IPS-18c (cell line): Measurements from ENCODE around the gene NDUFS8.

ENCODE experiments used
- H3K4me3 ChIP-seq: 2 replicates; pipeline ENCODE4 v1.7.0; 2013; ENCODE audit warnings: low read depth, mild to moderate bottlenecking, low read length, moderate library complexity; ENCODE audit not compliant: insufficient read depth
- H3K9me3 ChIP-seq: one replicate; pipeline ENCODE4 v1.6.1; 2013; ENCODE audit warnings: mild to moderate bottlenecking, low read length, moderate library complexity; ENCODE audit not compliant: control insufficient read depth, insufficient read depth

NDUFS8 gene

DNA sequence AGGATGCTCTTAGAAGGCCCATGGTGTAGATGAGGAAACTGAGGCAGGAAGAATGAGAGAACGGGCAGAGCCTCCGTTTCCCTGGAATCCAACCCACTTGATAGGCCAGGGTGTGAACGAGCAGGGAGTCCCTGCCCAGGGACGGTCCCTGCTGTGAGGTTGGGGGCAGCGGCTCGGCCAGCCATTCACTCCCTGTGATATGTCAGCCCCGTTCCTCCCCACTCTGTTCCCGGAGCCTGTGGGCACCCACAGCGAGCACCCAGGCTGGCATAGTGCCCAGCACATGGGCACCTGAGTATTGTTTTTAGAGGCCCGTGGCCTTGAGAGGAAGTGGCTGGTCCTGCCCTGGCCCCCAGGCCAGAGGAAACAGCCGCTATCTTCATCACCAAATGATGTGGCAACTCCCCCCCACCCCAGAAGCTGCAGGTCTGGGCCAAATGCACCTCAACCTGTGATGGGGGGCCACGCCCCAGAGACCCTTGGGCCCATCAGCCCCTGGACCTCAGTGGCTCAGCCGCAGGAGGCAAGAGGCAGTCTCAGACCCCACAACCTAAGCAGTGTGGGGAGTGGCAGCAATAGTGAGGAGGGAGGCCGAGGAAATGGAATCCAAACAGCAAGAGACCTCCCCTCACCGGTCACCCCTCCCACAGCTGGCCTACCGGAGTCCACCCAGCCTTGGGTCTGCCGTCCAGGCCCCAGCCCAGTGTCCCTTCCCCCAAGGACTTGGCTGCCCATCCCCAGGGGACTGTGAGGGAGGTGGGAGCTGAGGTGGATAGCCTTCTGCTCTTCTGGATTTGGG lies 18.2 kb upstream of the NDUFS8 start:
- no peak overlapping the region for H3K4me3 ChIP-seq
- H3K9me3 ChIP-seq: no peaks in the 10 kb centered on the region

DNA sequence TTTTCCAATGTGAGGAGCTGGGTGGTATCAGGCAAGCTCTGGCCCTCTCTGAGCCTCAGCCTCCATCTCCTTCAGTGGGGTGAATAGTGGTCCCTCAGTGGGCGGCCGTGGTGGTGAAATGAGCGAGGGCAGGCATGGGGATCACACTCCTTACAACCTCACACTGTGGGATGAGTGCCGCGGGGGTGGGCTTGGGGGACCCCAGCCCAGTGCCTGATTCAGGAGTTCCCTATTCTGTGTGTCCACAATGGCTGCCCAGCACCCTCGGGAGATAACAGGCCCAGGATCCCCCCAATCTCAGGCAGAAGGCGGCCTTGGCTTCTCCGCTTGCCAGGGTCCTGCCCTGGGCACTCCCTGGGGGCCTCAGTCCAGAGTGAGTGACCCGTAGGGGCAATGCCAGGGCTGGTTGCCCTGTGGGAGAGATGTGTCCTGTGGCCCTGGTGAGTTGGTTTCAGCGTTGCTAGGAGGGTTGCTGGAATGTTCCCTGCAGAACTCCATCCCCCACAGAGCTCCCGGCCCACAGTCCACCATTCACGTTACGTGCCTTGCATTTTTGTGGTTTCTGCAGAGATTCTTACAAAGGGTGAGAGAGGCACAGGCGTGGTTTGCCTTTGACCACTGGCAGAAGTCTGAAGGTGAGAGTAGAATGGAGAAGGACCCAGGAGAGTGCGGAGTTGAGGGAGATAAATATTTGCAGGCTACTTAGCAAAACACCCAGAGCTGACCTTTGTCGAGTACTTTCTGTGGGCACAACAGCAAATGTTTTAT lies 17.5 kb upstream of the NDUFS8 start:
- Histone ChIP-seq H3K9me3 (no peaks in the 10 kb centered on the region), H3K4me3 (no peak overlapping the region)

DNA sequence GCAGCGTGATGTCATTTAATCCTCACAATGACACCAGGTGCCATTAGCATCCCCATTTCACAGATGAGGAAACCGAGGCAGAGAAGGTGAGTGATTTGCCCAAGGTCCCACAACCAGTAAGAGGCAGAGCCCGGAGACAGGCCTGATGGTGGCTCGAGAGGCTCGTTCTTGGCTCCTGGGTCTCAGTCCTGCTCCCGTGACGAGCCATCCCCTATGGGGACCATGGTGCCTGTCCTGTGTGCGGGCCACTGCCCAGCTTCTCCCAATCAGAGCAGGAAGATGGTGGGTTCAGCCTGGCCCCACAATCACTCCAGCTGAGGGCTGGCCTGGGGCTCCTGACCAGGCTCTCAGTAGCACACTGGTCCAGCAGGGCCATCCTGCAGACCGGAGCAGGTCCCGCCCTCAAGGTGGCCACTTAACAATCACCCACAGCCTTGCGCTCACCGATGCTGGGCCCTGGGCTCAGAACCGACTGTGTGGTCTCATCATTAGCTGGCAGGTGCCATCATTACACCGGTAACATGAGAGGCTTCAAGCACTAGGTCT lies 16.8 kb upstream of the NDUFS8 start:
- Histone ChIP-seq H3K4me3 (no peak overlapping the region), H3K9me3 (no peaks in the 10 kb centered on the region)

DNA sequence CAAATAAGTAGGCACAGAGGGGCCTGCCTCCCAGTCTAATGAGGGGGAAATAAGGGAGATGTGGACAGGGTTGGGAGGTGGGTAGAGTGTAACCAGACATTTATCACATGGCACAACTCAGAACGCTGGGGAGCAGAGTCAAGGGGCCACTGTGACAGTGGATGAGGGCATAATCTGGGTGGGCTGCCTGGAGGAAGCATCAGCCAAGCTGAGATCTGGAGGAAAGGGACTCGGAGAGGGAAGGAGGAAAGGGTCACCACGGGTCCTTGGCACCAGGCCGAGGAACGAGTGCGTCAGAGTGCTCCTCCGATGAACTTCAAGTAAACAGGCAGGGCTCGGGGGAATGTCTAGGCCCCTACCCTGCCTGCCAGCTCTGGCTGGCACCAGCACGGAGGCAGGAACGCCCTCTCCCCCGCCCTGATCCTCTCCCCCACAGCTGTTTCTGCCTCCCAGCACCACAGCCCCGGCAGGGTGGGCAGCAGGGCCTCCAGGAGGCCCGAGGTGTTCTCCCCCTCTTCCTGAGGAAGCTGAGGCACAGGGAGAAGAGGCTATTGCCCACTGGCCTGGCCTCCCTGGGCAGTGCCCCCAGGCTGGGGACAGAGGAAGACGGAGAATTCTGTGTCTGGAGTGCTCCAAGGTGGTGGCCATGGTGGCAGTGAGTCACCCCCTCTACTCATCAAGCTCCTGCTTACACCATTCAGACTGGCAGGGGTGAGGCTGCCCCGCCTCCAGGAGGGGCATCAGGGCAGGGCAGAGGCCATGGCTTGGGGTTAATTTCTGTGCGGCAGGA lies 16.1 kb upstream of the NDUFS8 start:
- no peak overlapping the region for H3K4me3 ChIP-seq
- no peaks in the 10 kb centered on the region for H3K9me3 ChIP-seq

DNA sequence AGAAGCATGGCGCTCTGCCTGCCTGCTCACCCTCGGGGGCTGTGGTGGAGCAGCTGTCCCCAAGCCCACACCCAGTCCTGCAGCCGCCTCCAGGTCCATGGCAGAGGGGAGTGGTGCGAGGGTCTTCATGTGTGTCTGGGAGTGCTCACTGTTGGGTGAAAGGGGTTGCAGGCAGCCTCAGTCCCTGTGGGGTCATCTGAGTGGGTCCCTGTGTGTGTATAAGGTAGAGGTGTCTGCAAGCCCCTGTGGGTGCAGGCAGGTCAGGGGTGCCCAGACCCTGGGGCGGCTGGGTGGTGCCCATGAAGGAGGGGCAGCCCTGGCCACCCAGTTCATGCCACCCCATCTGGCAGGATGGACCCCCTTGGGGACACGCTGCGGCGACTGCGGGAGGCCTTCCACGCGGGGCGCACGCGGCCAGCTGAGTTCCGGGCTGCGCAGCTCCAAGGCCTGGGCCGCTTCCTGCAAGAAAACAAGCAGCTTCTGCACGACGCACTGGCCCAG lies 15.5 kb upstream of the NDUFS8 start:
- Histone ChIP-seq H3K4me3 (no peak overlapping the region), H3K9me3 (no peaks in the 10 kb centered on the region)

GRCh38 chr11:68015467-68015866 lies 15.0 kb upstream of the NDUFS8 start:
- no peaks in the 10 kb centered on the region for H3K9me3 ChIP-seq
- H3K4me3 ChIP-seq: no peak overlapping the region

DNA sequence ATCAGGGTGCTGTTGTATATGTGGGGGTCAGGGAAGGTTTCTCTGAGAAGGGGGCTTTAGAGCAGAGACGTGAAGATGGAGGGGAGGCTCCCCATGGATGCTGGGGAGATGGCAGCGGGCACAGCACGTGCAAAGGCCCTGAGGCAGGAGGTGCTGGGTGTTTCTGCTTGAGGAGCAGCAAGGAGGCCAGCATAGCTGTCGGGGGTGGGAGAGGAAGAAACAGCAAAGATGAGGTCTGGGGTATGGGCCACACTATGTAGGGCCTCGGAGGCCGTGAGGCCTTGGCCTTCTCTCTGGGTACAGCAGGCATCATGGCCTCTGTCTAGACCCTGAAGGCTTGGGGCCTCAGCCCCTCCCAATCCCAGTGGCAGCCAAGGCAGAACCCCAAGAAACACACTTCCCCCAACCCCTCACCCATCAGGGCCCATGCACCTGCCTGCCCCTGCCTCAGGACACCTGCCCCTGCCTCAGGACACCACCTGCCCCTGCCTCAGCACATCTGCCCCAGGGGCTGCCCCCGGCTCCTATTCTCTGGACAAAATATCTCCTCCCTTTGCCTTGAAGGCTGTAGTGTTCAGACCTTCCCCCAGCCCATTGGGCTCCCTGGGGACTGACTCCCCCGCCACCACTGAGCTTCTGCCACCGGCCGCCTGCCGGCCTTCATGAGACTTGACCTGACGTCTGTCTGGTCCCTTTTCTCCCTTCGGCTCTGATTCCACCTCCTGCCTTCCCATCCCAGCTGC lies 14.1 kb upstream of the NDUFS8 start:
- H3K9me3 ChIP-seq: no peaks in the 10 kb centered on the region
- no peak overlapping the region for H3K4me3 ChIP-seq

- no peak overlapping the region for H3K4me3 ChIP-seq
- H3K9me3 ChIP-seq: no peaks in the 10 kb centered on the region
Measured at GRCh38 chr11:68016904-68017817, 13.3 kb upstream of the NDUFS8 start.

DNA sequence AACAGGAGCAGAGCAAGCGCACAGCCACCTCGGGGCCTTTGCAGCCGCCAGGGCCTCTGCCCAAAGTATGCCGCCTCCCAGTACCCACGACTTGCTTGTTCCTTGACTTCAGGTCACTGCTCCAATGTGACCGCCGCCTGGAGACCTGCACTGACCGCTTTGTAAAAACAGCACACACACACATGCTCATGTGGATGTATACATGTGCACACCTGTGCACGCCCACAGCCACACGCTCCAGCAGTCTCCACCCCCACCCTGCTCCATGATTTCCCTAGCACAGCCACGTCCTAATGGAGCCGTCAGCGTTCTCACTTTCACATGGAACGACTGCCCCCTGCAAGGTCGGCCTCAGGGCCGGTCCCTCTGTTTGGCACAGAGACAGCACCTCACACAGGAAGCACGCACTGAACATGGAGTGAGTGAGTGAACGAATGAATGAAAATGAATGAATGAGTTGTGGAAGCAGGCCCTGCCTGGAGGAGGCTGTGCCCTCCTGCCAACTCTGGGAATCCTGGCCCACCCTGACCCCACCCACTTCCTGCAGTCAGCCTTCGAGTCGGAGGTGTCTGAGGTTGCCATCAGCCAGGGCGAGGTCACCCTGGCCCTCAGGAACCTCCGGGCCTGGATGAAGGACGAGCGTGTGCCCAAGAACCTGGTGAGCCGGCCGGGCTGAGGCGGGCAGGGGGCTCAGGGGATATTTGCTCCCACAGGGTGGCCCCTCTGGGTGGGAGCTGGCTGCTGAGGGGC lies 12.3 kb upstream of the NDUFS8 start:
- no peak overlapping the region for H3K4me3 ChIP-seq
- H3K9me3 ChIP-seq: no peaks in the 10 kb centered on the region

GRCh38 chr11:68018730-68019190 lies 11.7 kb upstream of the NDUFS8 start:
- H3K4me3 ChIP-seq: no peak overlapping the region
- H3K9me3 ChIP-seq: no peaks in the 10 kb centered on the region

DNA sequence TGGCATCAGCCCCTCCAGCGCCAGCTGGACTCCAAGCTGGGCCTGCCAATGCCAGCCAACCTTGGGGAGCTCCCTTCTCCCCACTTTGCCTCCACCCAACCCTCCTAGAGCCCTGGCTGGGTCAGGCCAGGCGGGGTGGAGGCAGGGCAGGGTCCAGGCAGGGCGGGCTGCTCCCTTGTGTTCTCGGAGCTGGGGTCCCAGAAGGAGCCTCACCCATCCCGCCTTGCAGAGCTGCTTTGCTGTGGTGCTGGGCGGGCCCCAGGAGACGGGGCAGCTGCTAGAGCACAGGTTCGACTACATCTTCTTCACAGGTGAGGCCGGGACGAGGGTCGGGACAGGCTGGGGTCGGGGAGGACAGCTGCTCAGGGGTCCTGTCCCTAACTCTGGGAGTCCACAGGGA lies 11.0 kb upstream of the NDUFS8 start:
- Histone ChIP-seq H3K4me3 (no peak overlapping the region), H3K9me3 (no peaks in the 10 kb centered on the region)

GRCh38 chr11:68020575-68020974 lies 9.9 kb upstream of the NDUFS8 start:
- no peak overlapping the region for H3K4me3 ChIP-seq

DNA sequence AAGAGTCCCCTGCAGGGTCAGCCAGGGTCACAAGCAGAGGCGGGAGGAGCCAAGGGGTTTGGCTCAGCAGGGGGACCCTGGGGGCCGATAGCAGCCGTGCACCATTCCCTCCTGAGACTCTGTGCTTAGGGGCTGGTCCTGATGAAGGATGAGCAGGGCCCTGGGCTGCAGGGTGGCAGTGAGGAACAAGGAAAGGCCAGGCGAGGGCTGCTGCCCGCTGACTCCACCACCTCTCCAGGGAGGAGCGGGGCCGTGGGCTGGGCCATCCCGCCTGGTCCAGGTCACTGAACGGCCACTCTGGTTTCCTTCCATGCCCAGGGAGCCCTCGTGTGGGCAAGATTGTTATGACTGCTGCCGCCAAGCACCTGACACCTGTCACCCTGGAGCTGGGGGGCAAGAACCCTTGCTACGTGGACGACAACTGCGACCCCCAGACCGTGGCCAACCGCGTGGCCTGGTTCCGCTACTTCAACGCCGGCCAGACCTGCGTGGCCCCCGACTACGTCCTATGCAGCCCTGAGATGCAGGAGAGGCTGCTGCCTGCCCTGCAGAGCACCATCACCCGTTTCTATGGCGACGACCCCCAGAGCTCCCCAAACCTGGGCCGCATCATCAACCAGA lies 9.2 kb upstream of the NDUFS8 start:
- Histone ChIP-seq H3K9me3 (no peaks in the 10 kb centered on the region), H3K4me3 (no peak overlapping the region)

More at GRCh38 chr11:68020575-68020974, 9.9 kb upstream of the NDUFS8 start:
- H3K9me3 ChIP-seq: no peaks in the 10 kb centered on the region

DNA sequence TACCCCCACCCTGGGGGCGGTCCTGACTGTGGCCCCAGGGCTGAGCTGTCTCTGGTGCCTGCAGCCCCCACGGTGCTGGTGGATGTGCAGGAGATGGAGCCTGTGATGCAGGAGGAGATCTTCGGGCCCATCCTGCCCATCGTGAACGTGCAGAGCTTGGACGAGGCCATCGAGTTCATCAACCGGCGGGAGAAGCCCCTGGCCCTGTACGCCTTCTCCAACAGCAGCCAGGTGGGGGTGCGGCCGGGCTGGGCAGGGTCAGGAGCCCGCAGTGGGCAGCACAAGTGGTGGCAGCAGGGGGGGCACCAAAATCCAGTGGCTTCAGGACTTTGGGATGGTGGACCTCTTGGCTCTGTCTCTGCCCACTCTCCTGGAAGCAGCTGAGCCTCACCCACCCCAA lies 8.0 kb upstream of the NDUFS8 start:
- Histone ChIP-seq H3K4me3 (no peak overlapping the region), H3K9me3 (no peaks in the 10 kb centered on the region)

DNA sequence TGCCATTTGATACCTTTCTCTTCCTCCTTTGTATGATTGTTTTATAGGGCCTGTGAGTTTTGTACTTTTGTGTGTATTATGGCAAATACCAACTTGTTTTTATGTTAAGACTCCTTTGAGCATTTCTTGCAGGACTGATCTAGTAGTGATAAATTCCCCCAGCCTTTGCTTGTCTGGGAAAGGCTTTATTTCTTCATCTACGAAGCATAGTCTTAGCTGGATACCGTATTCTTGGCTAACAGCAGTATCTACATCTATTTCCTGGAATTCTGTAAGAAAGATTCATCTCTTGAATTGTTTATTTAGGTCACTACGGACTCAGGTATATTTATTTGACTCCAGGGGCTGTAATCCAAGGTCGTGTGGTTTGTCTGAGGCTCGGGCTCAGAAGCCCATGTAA lies 6.0 kb upstream of the NDUFS8 start:
- no peak overlapping the region for H3K4me3 ChIP-seq

More for the DNA sequence above, 6.0 kb upstream of the NDUFS8 start:
- H3K9me3 ChIP-seq: no peaks in the 10 kb centered on the region
